Measurements from ENCODE around the gene ARF1. TPM values are rescaled to one million over a fixed set of nuclear protein-coding genes. Genes with fewer than 3 reads are reported as not detected.

The ARF1 gene
- total RNA-seq, 1 donor = 231 TPM

DNA sequence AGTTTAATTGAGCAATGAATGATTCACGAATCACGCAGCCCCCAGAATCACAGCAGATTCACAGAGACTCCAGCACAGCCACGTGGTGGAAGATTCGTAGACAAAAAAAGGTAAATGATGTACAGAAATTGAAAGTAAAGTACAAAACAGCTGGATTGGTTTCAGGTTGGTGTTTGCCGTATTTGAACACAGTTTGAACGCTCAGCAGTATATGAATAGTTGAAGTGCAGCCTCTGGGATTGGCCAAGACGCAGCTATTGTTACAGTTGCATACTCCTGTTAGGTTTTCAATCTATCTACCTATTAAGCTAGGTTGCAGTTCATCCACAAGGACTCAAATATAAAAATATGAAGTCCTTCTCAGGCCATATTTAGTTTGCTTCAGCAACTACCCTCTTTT, 29.7 kb downstream of the ARF1 start:
- Histone ChIP-seq H4K20me1 (ENCODE audit: insufficient read depth, low read length) (no peaks in the 10 kb centered on the region), H3K4me1 (ENCODE audit: insufficient read depth, low read length) (peaks cover 16% of the 10 kb centered on the region), H3K9me3 (ENCODE audit: low read depth, low read length) (no peaks in the 10 kb centered on the region), H3K36me3 (ENCODE audit: insufficient read depth, low read length) (no peaks in the 10 kb centered on the region), H3K27ac (ENCODE audit: low read depth, low read length) (no peak overlapping the region), H3K79me2 (ENCODE audit: insufficient read depth, low read length) (peaks cover 31% of the 10 kb centered on the region), H3K4me3 (ENCODE audit: insufficient read depth, low read length) (no peak overlapping the region), H2AFZ (ENCODE audit: low read length) (no peak overlapping the region), H3K27me3 (ENCODE audit: insufficient read depth, low read length) (no peaks in the 10 kb centered on the region), H3K4me2 (ENCODE audit: insufficient read depth, low read length) (no peak overlapping the region)
- no peak for DNase-seq (ENCODE audit: insufficient read length, low spot score, missing footprints)
- TF ChIP-seq, protein P1, sequence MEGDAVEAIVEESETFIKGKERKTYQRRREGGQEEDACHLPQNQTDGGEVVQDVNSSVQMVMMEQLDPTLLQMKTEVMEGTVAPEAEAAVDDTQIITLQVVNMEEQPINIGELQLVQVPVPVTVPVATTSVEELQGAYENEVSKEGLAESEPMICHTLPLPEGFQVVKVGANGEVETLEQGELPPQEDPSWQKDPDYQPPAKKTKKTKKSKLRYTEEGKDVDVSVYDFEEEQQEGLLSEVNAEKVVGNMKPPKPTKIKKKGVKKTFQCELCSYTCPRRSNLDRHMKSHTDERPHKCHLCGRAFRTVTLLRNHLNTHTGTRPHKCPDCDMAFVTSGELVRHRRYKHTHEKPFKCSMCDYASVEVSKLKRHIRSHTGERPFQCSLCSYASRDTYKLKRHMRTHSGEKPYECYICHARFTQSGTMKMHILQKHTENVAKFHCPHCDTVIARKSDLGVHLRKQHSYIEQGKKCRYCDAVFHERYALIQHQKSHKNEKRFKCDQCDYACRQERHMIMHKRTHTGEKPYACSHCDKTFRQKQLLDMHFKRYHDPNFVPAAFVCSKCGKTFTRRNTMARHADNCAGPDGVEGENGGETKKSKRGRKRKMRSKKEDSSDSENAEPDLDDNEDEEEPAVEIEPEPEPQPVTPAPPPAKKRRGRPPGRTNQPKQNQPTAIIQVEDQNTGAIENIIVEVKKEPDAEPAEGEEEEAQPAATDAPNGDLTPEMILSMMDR (IDR thresholded peaks at IDR 0.05; ENCODE audit: extremely low read depth, low read depth, low read length) = no peak

DNA sequence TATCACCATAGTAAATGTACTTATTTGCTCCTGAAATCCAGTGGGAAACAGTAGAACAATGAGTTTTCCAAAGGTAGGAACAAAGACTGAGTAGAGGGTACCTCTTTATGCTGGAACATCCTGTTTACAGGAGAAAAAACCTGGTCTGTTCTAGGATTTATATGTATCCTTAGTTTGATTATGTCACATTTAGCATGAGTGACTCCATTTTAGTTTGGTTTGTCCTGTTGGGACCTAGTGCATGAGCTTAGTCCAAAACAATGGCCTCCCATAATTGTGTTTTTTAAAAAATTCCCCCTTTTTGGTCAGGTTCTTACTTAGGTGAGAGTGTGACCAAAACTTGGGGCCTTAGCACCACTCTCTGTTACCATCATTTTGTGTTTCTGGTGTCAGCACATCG, 30.1 kb downstream of the ARF1 start:
- H4K20me1 ChIP-seq (ENCODE audit: insufficient read depth, low read length) = no peaks in the 10 kb centered on the region
- H3K4me1 ChIP-seq (ENCODE audit: insufficient read depth, low read length) = peaks cover 16% of the 10 kb centered on the region
- H3K27ac ChIP-seq (ENCODE audit: low read depth, low read length) = no peak overlapping the region
- TF ChIP-seq, protein P1 (IDR thresholded peaks at IDR 0.05; ENCODE audit: extremely low read depth, low read depth, low read length) = no peak
- no peak for DNase-seq (ENCODE audit: insufficient read length, low spot score, missing footprints)
- H3K36me3 ChIP-seq (ENCODE audit: insufficient read depth, low read length) = no peaks in the 10 kb centered on the region
- no peak overlapping the region for H2AFZ ChIP-seq (ENCODE audit: low read length)
- H3K4me2 ChIP-seq (ENCODE audit: insufficient read depth, low read length) = no peak overlapping the region
- H3K27me3 ChIP-seq (ENCODE audit: insufficient read depth, low read length) = no peaks in the 10 kb centered on the region
- H3K79me2 ChIP-seq (ENCODE audit: insufficient read depth, low read length) = peaks cover 28% of the 10 kb centered on the region
- H3K9me3 ChIP-seq (ENCODE audit: low read depth, low read length) = no peaks in the 10 kb centered on the region
- H3K4me3 ChIP-seq (ENCODE audit: insufficient read depth, low read length) = no peak overlapping the region

DNA sequence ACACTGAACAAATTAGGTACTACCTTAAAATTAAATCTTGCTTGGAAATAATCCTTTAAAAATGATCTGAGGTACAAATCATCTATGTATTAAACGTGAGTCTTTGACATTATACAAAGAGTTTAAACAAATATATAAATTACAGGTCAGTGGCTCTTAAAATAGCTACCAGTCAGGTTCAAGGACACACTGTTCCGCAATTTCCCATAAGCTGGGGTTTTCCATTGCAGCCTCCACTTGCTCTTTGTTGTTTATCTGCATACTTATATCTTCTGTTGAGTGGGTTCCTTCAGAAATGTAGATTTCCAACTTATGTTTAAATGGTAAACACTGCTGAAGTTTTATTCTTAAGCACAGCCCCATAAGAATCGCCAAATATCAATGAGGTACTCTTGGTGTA, 32.3 kb downstream of the ARF1 start:
- no peak for DNase-seq (ENCODE audit: insufficient read length, low spot score, missing footprints)
- H3K36me3 ChIP-seq (ENCODE audit: insufficient read depth, low read length) = no peaks in the 10 kb centered on the region
- H4K20me1 ChIP-seq (ENCODE audit: insufficient read depth, low read length) = no peaks in the 10 kb centered on the region
- H3K4me2 ChIP-seq (ENCODE audit: insufficient read depth, low read length) = no peak overlapping the region
- no peak overlapping the region for H2AFZ ChIP-seq (ENCODE audit: low read length)
- TF ChIP-seq, protein P1 (IDR thresholded peaks at IDR 0.05; ENCODE audit: extremely low read depth, low read depth, low read length) = no peak
- H3K4me3 ChIP-seq (ENCODE audit: insufficient read depth, low read length) = no peak overlapping the region
- H3K27me3 ChIP-seq (ENCODE audit: insufficient read depth, low read length) = no peaks in the 10 kb centered on the region
- H3K9me3 ChIP-seq (ENCODE audit: low read depth, low read length) = no peaks in the 10 kb centered on the region
- H3K79me2 ChIP-seq (ENCODE audit: insufficient read depth, low read length) = peaks cover 7% of the 10 kb centered on the region
- peaks cover 6% of the 10 kb centered on the region for H3K4me1 ChIP-seq (ENCODE audit: insufficient read depth, low read length)
- no peak overlapping the region for H3K27ac ChIP-seq (ENCODE audit: low read depth, low read length)

DNA sequence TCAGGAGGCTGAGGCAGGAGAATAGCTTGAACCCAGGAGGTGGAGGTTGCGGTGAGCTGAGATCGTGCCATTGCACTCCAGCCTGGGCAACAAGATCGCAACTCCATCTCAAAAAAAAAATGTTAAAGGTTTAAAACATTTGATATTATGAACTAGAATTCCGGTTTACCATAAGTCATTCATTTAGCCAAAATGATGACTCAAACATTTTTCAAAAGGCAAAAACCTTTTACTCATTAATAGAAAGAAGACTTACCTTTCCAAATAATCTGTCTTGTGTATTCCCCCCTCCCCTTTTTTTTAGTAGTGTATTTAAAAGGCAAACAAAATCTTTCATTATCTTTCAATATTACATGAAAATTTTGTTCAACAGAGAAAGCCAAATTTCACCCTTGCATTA, 34.8 kb downstream of the ARF1 start:
- Histone ChIP-seq H4K20me1 (ENCODE audit: insufficient read depth, low read length) (no peaks in the 10 kb centered on the region), H3K4me3 (ENCODE audit: insufficient read depth, low read length) (no peak overlapping the region), H3K27me3 (ENCODE audit: insufficient read depth, low read length) (no peaks in the 10 kb centered on the region), H3K36me3 (ENCODE audit: insufficient read depth, low read length) (no peaks in the 10 kb centered on the region), H2AFZ (ENCODE audit: low read length) (no peak overlapping the region), H3K27ac (ENCODE audit: low read depth, low read length) (no peak overlapping the region), H3K9me3 (ENCODE audit: low read depth, low read length) (no peaks in the 10 kb centered on the region), H3K4me1 (ENCODE audit: insufficient read depth, low read length) (peaks cover 5% of the 10 kb centered on the region), H3K79me2 (ENCODE audit: insufficient read depth, low read length) (no peaks in the 10 kb centered on the region), H3K4me2 (ENCODE audit: insufficient read depth, low read length) (no peak overlapping the region)
- DNase-seq (ENCODE audit: insufficient read length, low spot score, missing footprints) = no peak
- TF ChIP-seq, protein P1 (IDR thresholded peaks at IDR 0.05; ENCODE audit: extremely low read depth, low read depth, low read length) = no peak
